Stimulated activated CD8-positive, alpha-beta memory T cell treated with anti-CD3 and anti-CD28 coated beads, Interleukin-12 subunit alpha, Interleukin-12 subunit beta, amount 100 ng/mL, for 24 hours (primary cell): ENCODE data around the gene EIF2S1.
"Not testable (repeated sequence)": the region's sequence is repeated elsewhere in the genome, so short reads cannot be mapped to it uniquely, and the experiment has no call there.

Experiments used
- DNase-seq: peaks from one replicate; pipeline ENCODE4 v3.0.0-alpha.2; 2020; ENCODE audit errors: extremely low read depth

EIF2S1 gene

DNA sequence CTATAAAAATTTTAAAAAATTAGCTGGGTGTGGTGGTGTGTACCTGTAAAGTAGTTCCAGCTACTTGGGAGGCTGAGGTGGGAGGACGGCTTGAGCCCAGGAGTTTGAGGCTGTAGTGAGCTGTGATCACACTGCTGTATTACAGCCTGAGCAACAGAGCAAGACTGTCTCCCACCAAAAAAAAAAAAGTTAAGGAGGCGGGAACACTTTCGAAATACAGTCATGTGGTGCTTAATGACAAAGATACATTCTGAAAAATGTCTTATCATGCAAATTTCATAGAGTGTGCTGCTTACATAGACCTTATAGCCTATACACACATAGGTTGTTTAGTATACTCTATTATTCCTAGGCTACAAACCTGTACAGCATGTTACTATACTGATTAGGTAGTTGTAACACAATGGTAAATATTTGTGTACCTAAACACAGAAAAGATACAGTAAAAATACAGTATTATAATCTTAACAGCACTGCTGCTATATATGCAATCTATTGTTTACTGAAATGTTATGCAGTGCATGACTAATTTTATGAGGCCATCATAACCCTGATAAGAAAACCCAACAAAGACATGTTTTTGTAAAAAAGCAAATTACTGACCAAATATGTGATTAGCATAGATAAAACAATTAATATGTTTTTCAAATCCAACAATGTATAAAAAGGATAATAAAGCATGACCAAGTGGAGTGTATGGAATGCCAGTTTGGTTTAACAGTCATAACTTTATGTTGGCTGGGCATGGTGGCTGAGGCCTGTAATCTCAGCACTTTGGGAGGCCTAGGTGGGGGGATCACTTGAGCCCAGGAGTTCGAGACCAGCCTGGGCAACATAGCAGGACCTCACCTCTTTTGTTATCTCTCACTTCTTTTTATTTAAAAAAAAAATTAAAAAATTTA is 11.4 kb downstream of the EIF2S1 start:
- no peak for DNase-seq

DNA sequence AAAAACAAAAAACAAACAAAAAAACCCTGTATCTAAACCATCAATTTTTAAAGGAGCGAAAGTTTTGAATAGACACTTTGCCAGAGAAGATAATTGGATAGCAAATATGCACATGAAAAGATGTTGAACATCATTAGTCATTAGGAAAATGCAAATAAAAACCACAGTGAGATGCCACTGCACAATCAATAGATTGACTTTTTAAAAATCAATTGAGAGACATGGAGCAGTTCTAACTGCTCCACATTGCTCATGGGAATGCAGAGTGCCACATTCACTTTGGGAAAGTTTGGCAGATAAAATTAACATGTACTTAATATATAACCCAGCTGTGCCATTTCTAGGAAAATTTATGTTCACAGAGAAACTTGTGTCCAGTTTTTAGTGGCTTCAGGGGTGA is 12.7 kb downstream of the EIF2S1 start:
- DNase-seq = no peak

DNA sequence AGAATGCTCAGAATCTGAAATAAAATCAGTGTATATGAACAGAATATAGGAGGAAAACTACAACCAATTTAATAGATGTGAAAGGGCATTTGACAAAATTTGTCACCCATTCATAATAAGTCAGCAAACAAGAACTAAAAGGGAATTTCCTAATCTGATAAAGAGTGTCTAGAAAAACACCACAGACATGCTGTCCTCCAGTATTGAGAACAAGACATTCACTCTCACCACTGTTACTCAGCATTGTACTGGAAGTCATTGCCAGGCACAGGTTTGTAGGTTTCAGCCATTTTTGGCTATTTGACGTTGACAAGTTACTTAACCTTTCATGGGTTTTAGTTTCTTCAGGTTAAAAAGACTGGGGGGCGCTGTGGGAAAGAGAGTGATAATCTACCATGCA is 13.2 kb downstream of the EIF2S1 start:
- DNase-seq = no peak

DNA sequence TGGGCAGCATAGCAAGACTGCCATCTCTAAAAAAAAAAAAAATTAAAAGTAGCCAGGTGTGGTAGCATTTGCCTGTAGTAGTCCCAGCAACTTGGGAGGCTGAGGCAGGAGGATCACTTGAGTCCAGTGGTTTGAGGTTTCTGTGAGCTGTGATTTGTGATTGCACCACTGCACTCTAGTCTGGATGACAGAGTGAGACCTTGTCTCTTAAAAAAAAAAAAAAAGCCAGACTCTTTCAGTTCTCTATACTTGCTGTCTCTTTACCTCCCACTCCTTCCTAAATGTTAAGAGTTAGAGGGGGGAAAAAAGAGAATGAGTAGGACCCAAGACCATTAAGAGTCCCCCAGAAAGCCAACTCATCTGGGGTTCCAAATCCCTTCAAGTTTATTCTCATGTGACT is 17.8 kb downstream of the EIF2S1 start:
- DNase-seq = no peak

DNA sequence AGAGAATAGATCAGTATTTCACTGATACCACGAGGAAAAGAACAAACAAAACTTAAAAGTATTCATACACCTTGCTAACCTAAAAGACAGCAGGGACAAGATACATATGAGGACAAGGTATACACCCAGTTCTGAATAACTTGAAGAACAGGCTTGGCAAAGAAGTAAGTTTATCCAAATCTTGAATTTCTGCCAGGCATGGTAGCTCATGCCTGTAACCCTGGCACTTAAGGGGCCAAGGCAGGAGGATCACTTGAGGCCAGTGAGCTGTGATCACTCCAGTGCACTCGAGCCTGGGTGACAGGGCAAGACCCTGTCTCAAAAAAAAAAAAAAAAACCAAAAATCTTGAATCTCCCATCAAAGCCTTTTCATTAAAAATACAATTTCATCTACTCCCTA is 25.0 kb downstream of the EIF2S1 start:
- DNase-seq = no peak

DNA sequence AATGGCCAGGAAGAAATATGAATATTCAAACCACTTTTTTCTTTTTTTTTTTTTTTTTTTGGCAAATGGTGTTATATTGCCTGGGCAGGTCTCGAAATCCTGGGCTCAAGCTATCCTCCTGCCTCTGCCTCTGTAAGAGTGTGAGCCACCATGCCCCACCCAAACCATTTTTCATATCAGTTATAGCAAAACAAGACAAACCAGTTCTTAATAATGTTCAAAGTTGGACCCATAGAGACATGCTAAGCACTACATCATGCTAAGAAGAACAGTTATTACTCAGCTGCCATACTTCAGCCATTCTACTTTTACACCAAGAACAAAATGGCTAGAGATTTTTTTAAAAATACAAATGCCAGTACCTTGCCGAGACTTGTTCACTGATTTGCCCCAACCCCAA is 25.5 kb downstream of the EIF2S1 start:
- no peak for DNase-seq

DNA sequence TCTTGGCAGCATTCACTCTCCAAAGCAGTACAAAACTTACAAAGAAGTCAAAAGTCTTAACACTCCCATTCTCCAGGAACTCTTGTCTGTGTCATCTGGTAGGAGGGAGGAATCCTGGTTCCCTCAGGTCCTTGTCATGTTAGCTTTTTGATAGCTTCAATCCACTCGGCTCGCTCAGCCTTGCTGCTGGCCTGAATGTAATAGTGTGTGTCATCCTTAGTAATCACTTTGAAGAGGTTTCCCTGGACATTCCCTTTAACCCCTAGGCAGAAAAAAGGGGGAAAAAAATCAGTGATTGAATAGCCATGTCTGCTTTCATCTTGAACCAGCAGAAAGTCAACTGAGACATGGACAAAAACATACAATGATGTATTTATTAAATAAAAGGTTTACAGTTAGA is 27.1 kb downstream of the EIF2S1 start:
- no peak for DNase-seq

DNA sequence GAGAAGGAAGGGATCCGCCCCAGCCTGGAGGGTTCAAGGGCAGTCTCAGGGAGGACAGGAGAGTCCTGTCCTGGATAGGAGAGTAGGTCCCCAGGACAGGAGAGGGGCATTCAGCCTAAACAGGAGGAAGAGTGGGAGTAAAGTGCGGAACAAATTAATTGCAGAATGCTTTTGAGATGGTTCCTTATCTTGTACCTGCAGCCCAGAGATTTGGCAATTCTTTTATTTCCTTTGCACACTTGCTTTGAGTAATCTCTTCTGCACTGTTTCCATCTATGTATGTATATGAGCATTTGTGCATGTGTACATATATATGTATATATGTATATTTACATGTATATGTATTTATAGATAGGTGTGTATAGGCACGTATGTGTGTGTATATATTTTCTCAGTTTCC is 29.1 kb downstream of the EIF2S1 start:
- no peak for DNase-seq

DNA sequence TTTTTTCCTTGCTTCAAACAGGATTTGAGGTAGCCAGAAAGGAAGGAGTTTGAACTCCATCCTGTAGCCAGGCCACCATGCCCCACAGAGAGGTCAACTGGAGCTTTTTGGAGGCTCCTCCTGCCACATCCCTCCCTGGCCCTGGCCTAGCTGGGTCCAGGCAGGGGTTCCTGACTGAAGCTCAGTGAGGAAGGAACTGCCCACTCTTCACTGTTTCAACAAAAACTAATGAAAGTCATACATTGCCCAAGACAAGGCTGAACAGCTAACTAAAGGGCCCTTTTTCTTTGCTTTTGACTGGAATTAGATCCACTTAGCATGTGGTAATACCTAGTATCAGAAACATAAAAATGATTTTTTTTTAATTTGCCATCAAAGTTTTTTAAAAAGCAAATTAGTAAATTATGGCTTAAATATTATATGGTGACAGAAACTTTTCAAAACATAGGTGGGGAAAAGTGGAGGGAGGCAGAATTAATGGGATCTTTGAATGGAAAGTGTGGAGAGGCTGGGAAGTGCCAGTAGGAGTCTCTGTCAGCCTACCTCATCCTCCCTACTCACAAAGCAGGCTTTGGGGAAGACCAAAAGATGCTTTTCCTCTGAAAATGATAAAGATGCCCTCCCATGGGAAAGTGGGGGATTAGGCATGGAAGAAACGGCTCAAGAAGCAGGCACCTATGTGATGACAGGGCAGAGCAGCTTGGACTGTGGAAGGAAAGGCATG is 29.8 kb downstream of the EIF2S1 start:
- DNase-seq = no peak

DNA sequence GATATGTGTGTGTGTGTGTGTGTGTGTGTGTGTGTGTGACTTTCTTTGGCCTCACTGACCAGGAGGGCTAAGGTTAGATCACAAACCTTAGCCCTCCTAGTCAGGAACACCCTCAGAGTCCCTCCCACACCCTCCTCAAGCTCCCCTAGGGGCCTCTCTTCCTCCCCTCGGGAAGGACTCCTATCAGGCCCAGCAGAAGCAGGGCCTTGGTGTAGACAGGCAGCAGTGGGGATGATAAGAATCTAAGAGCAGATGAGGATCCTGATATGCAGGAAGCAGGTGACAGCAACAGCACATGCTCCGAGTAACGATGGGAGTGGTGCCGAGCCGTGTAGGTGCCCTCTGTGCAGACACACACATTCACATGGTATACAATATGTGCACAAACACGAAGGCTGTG is 31.1 kb downstream of the EIF2S1 start:
- no peak for DNase-seq

DNA sequence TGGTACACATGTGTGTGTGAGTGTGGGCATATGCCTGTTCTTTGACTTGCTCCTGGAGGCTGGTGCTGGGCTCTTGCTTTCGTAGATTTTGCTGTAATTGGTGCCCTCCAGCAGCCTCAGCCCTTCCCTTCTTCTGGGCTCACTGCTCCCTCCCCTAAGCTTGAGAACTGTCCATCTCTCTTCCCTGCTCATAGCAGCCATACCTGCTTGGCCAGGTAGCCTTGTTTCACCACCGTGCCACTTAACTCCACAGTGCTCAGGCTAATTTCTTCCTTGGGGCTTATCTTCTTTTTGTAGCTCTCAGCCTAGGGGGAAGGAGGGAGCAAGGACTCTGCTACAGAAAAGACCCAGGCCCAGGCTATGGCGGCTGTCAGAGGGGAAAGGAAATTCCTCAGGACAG is 32.0 kb downstream of the EIF2S1 start:
- DNase-seq = no peak

DNA sequence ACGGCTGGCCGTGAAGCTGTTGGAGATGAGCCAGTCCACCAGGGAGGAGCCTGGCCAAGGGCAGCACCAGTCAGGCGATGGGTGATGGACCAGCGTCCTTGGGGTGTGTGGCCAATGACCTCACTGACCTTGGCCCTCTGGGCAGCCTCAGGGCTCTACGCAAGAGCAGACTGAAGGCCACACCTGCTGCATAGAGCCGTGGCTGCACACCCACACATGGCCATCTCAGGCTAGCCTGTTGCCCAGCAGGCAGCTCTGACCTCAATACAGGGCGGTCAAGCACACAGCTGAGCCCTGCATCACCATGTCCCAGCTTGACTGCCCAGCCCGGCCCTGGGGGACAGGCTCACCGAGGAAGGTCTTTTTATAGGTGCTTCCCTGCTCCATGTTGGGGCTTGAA is 32.7 kb downstream of the EIF2S1 start:
- no peak for DNase-seq

DNA sequence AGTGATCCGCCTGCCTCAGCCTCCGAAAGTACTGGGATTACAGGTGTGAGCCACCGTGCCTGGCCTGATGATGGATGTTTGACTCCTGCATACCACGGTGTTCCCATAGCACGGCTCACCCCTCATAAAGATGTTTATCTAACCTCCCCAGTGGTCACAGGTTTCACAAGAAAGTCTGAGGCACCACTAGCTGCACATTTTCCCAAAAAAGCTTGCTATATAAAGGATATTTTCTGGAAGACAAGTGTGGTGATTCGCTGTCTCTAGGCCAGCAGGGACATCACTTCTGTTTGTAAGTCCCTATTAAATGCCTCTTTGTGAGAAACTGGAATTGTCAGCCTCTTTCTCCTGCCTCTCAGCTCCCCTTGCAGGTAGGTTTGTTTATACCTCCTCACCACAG is 33.6 kb downstream of the EIF2S1 start:
- no peak for DNase-seq

DNA sequence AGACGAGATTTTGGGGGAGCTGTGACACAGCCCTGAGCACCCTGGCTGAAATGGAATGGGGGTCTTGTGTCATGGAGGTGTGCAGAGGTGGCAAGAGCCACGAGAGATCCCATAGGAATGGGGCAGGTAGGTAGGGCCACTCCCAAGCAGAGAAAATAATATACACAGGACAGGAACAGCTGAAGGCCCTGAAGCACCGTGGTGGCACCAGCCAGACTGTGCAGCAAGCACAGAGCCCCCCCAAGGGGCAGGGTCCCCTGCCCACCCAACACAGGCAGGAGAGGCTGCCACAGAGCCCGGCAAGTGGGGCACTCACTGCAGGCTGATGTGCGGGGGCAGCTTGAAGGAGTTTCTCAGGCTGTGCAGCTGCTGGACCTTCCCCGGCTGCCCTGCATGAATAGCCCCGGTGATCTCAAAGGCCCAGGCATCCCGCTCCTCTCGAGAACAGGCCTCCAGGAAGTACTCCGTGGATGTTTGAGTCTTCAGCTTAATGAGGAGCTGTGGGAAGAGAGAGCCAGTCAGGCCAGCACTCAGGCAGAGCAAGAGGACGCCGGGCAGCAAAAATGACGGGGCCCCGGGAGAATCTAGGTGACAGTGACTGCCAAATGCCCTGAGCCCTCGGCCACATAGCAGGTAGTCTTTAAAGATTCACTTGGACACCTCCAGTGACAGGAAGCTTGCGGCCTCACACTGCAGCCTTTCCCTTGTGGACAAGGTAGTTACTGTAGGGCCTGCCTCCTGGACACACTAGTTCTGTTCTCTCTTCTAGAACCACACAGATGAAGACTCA is 35.2 kb downstream of the EIF2S1 start:
- DNase-seq = no peak

DNA sequence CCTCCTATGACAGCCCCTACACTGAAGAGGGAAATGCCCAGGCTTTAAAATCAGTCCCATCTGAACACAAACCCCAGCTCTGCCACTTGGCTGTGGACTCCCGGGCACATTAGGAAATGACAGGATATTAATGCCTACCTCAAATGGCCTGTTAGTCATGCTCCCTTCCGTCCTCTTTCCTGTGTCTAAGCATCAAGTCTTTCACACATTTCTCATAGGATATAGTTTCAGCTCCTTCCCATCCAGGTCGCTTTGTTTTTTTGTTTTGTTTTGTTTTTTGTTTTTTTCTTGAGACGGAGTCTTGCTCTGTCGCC is 35.7 kb downstream of the EIF2S1 start:
- DNase-seq = no peak

DNA sequence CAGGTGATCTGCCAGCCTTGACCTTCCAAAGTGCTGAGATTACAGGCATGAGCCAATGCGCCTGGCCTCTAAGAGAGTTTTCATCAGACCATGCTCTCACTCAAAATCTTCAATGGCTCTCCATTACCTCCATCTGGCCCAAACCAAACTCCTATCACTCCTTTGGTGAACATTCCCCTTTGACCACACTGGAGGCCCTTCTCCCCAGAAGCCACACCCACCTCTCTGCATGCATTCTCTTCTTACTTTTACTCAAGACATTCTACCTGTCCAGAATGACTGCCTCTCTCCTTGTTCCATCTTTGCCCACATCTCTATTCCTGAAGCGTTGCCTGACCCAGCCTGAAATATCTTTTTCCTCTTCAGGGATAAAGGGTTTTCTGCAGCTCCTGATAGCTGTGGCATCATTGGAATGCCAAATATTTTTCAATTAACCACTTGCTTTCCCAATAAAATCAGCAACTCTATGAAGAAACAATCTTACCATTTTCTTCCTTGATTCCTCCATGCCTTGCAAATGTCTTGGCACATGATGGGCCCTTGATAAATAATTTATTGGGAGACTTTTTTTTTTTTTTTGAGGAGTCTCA is 36.3 kb downstream of the EIF2S1 start:
- DNase-seq = no peak

DNA sequence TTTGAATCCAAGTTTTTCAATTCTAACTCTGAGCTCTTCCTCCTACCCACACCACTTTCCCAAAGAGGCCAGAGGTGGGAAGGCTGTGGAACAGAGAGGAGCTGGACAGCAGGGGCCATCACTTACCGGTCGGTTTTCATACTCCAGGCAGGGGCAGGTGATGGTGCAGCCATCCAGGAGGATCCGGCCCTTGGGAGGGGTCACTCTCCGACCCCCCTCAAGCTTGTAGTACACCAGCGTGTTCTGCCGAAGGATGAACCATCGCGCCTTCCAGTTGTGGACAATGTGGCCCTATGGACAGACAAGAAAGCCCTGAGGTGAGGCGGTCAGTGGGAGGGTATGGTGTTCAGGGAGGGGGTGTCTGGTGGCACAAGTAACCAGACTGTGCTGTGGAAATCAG is 37.4 kb downstream of the EIF2S1 start:
- DNase-seq = no peak

DNA sequence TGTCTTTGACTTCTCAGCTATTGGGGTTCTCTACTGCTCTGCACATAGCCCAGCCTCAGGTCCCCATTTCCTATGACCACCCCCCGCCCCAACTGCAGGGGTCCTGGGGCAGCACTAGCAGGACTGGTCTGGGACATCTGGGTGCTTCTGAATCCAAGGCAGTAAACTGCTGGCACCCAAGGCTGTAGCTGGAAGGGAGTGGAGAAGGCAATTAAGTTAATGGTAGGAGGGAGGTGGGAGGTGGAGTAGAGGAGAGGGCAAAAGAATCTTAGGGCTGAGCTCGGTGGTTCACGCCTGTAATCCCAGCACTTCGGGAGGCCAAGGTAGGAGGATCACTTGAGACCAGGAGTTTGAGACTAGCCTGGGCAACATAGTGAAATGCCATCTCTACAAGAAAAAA is 40.3 kb downstream of the EIF2S1 start:
- DNase-seq = no peak

DNA sequence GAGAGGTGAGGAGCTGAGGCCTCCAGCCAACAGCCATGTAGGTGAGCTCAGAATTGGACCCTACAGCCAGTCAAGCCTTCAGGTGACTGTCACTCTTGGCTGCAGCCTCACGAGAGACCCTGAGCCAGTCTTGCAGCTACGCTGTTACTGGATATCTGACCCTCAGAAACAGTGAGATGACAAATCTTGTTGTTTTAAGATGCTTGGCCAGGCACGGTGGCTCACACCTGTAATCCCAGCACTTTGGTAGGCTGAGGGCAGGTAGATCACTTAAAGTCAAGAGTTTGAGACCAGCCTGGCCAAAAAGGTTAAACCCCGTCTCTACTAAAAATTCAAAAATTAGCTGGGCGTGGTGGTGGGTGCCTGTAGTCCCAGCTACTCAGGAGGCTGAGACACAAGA is 45.6 kb downstream of the EIF2S1 start:
- DNase-seq = no peak

DNA sequence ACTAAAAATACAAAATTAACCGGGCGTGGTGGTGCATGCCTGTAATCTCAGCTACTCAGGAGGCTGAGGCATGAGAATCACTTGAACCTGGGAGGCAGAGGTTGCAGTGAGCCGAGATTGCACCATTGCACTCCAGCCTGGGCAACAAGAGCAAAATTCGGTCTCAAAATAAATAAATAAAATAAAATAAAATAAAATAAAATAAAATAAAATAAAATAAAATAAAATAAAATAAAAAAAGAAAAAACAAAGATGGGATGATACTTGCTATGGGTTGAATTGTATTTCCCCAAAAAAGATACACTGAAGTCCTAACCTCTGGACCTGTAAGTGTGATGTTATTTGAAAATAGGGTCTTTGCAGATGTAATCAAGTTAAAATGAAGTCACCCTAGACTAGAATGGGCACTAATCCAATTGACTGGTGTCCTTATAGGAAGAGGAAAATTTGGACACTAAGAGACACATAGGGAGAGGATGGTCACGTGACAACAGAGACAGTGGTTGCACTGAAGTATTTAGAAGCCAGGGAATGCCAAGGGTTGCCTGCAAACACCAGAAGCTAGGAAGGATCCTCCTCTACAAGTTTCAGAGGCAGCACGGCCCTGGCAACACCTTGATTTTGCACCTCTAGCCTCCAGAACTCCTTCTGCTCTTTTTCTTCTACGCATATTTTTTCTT is 48.1 kb downstream of the EIF2S1 start:
- DNase-seq = not testable (repeated sequence)

DNA sequence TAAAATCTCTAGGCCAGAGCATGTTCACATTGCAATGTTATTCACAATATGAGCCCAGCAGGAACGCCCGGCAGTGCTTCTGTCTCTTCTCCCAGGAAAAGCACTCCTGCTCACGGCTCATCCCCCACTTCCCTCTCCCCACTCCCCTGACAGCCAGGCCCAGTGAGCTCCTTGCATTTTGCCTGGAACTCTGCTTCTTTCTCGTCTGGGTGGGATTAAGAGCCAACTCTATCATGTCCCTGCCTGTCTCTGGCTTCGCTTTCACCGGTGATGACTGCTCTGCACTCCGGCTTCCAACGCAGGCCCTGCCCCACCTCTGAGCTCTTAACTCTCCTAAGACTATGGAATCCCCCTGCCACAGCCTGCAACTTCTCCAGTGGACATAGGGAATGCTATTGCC is 49.3 kb downstream of the EIF2S1 start:
- DNase-seq = no peak

DNA sequence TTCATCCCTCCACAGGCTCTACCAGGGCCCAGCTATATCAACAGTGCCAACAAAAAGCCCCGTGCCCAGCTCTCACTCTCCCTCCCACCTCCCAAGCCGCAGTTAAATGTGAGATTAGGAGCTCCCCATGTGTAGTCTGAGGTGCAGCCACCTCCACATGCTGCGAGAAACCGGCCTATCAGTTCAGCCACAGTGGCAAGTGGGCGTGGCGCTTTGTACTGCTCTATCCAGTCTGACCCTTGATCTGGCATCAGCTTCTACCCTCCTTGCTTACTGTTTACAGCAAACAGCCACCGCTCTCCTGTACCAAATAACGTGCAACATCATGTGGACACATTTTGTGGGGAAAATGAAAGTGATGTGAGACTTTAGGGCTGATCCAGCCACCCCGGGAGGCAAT is 50.2 kb downstream of the EIF2S1 start:
- no peak for DNase-seq
